ENCODE data around the gene PRKCA.

PRKCA gene

GRCh38 chr17:66507982-66508760, 205.8 kb downstream of the PRKCA start:
- no peak for TF ChIP-seq CTCF (IDR thresholded peaks at IDR 0.05; ENCODE audit: extremely low read depth, missing control alignments)

GRCh38 chr17:66508896-66509844, 206.8 kb downstream of the PRKCA start:
- no peak for TF ChIP-seq CTCF (IDR thresholded peaks at IDR 0.05; ENCODE audit: extremely low read depth, missing control alignments)
- no peak for DNase-seq (ENCODE audit: low spot score)

More at GRCh38 chr17:66507982-66508760, 205.8 kb downstream of the PRKCA start:
- DNase-seq (ENCODE audit: low spot score): no peak

- TF ChIP-seq CTCF (IDR thresholded peaks at IDR 0.05; ENCODE audit: extremely low read depth, missing control alignments): no peak
- no peak for DNase-seq (ENCODE audit: low spot score)
Measured at GRCh38 chr17:66509926-66510325, 207.5 kb downstream of the PRKCA start.

- TF ChIP-seq CTCF (IDR thresholded peaks at IDR 0.05; ENCODE audit: extremely low read depth, missing control alignments): no peak
- no peak for DNase-seq (ENCODE audit: low spot score)
Measured at GRCh38 chr17:66511135-66511534, 208.7 kb downstream of the PRKCA start.

- no peak for DNase-seq (ENCODE audit: low spot score)
- no peak for TF ChIP-seq CTCF (IDR thresholded peaks at IDR 0.05; ENCODE audit: extremely low read depth, missing control alignments)
Measured at GRCh38 chr17:66514227-66514806, 211.9 kb downstream of the PRKCA start.

GRCh38 chr17:66515974-66516373, 213.6 kb downstream of the PRKCA start:
- no peak for DNase-seq (ENCODE audit: low spot score)
- no peak for TF ChIP-seq CTCF (IDR thresholded peaks at IDR 0.05; ENCODE audit: extremely low read depth, missing control alignments)

Measured in GM20000 (cell line).